PFSK-1 (cell line): Measurements from ENCODE around the gene AREG.

Experiments
- FOXP2 ChIP-seq: optimal IDR thresholded peaks from 2 replicates; pipeline ENCODE3; 2011; ENCODE audit warnings: borderline replicate concordance, control low read depth, inconsistent platforms; ENCODE audit not compliant: insufficient read depth; ENCODE audit errors: extremely low read length, extremely low read depth
- POLR2AphosphoS5 ChIP-seq: IDR thresholded peaks from 2 replicates; pipeline ENCODE4 v1.6.1; 2012; ENCODE audit warnings: low read depth, mild to moderate bottlenecking, control low read depth, low read length, moderate library complexity
- SIN3A ChIP-seq: IDR thresholded peaks from 2 replicates; pipeline ENCODE4 v1.6.1; 2012; ENCODE audit warnings: mild to moderate bottlenecking, low read length, moderate library complexity, borderline replicate concordance; ENCODE audit not compliant: insufficient read depth
- TAF1 ChIP-seq: IDR thresholded peaks from 2 replicates; pipeline ENCODE4 v1.6.1; 2012; ENCODE audit warnings: low read length, control low read depth, borderline replicate concordance; ENCODE audit not compliant: insufficient read depth
- TF ChIP-seq, protein P1 (sequence below), 2 experiments: IDR thresholded peaks; 2 replicates each; pipeline versions ENCODE4 v1.6.1 to v1.8.0; 2011 to 2012; ENCODE audit warnings: low read depth in 2 of 2, low read length in 2 of 2, control low read depth in 1 of 2, inconsistent platforms in 1 of 2, mild to moderate bottlenecking in 1 of 2, moderate library complexity in 1 of 2; ENCODE audit not compliant: insufficient read depth in 1 of 2

AREG gene

DNA sequence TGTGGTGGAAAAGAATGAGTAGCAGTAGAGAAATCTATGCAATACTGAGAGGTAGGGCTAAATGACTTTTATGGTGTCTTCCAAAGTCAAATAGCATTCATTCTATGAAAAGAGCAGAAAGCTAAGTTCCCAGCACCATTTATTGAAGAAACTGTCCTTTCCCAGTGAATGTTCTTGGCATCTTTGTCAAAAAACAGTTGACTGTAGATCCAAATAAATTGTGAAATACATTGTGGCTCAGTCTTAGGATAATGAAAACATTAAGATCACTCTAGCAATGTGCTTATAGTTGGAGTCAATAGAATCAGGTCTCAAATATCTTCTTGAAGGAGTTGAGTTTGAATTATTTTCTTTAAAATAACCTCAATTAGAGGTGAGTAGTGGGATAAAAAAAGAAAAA lies 19.4 kb downstream of the AREG start:
- no peak for TF ChIP-seq FOXP2
- TF ChIP-seq TAF1: no peak
- TF ChIP-seq, protein P1, sequence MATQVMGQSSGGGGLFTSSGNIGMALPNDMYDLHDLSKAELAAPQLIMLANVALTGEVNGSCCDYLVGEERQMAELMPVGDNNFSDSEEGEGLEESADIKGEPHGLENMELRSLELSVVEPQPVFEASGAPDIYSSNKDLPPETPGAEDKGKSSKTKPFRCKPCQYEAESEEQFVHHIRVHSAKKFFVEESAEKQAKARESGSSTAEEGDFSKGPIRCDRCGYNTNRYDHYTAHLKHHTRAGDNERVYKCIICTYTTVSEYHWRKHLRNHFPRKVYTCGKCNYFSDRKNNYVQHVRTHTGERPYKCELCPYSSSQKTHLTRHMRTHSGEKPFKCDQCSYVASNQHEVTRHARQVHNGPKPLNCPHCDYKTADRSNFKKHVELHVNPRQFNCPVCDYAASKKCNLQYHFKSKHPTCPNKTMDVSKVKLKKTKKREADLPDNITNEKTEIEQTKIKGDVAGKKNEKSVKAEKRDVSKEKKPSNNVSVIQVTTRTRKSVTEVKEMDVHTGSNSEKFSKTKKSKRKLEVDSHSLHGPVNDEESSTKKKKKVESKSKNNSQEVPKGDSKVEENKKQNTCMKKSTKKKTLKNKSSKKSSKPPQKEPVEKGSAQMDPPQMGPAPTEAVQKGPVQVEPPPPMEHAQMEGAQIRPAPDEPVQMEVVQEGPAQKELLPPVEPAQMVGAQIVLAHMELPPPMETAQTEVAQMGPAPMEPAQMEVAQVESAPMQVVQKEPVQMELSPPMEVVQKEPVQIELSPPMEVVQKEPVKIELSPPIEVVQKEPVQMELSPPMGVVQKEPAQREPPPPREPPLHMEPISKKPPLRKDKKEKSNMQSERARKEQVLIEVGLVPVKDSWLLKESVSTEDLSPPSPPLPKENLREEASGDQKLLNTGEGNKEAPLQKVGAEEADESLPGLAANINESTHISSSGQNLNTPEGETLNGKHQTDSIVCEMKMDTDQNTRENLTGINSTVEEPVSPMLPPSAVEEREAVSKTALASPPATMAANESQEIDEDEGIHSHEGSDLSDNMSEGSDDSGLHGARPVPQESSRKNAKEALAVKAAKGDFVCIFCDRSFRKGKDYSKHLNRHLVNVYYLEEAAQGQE (IDR thresholded peaks at IDR 0.05; ENCODE audit: insufficient read depth in 1 of 2, low read depth in 2 of 2, low read length in 2 of 2): no peak
- no peak for TF ChIP-seq POLR2AphosphoS5
- no peak for TF ChIP-seq SIN3A

DNA sequence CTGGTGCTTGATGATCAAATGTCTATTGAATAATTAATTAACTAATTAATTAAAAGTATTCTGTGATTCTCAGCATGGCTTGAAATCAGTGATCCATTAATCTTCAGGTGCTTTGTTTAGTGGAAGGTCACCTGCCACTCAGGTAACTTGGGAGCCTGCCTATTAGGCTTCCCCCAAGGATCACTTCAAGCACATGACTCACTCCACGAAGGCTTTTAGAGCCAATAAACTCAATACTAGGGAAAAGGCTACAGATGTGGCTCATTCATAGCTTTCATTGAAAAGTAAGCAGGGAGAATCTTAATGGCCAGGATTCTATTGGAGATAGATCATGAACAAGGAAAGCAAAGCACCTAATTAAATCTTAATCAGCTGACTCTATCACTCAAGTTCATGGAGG lies 21.3 kb downstream of the AREG start:
- no peak for TF ChIP-seq TAF1
- no peak for TF ChIP-seq FOXP2
- no peak for TF ChIP-seq SIN3A
- TF ChIP-seq, protein P1 (IDR thresholded peaks at IDR 0.05; ENCODE audit: insufficient read depth in 1 of 2, low read depth in 2 of 2, low read length in 2 of 2): no peak
- TF ChIP-seq POLR2AphosphoS5: no peak

- TF ChIP-seq POLR2AphosphoS5: no peak
- no peak for TF ChIP-seq TAF1
Observed at GRCh38 chr4:74471264-74471663, 26.3 kb downstream of the AREG start.

DNA sequence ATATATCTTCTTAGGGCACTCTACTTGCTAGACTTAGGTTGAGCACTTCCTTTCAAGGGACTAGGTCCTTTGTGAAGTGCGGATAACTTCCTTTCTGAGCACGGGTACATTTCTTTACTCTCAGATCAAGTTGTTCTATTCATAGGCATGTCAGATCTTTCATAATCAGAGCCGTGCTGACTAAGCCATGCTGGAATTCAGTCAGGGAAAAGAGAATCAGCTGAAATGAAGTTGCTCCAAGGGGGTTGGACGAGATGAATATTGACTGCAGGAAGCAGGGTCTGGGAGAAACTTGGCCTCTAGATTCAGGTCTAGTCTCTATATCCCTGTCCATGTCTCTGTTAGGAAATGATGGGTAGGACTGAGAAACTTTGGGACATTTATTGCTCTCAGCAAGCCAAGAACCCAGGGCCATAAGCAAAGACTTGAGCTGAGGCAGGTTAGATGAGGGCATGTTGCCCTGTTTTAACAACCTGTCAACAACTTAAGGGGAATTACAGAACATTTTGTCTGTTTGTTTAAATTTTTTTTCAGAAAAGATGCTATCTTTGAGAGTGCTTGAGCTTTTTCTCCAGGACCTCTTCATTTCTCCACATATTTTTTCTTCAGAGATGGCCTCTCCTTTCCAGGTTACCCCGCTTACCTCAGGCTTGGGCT lies 28.3 kb downstream of the AREG start:
- TF ChIP-seq, protein P1 (IDR thresholded peaks at IDR 0.05; ENCODE audit: insufficient read depth in 1 of 2, low read depth in 2 of 2, low read length in 2 of 2): no peak
- TF ChIP-seq FOXP2: no peak
- TF ChIP-seq POLR2AphosphoS5: no peak

DNA sequence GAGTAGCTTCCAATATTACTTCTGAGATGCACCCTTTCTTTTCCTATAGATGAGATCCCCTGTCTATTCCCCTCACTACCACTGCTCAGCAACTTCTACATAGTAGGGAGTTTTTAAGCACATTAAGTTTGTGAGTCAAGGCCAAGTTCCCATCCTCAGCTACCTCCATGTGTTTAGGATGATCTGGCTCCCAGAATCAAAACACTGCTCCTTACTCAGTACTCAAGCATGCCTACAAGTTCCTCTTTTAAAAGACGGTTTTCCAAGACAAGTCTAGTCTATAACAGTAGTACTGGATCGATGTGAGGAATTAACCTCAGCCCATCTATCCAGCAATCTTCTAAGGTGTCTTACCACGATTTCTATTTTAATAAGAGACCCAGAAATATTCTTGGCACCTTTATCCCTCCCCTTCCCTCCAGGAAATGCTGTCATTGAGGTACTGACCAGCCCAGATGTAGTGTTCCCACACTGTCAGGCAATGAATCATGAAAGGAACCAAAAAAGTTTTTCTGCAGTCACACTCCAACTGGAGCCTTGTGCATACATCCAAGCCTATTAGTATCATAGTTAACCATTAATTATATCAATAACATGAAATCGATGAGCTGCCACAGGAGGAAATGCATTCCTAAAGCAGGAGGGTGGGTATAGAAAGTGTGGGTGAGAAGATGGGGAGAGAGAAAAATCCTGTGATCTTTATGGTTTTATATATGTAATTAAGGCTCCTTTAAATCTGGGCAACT lies 29.6 kb downstream of the AREG start:
- TF ChIP-seq, protein P1 (IDR thresholded peaks at IDR 0.05; ENCODE audit: insufficient read depth in 1 of 2, low read depth in 2 of 2, low read length in 2 of 2): no peak
- TF ChIP-seq FOXP2 (no peak), SIN3A (no peak), TAF1 (no peak), POLR2AphosphoS5 (no peak)
